Fibroblast of mammary gland (primary cell): ENCODE data around the gene OSBPL5.

Source experiments
- DNase-seq: peaks from one replicate; pipeline ENCODE4 v3.0.0-alpha.2; 2010; ENCODE audit warnings: low read depth
- H3K4me3 ChIP-seq: 2 replicates; pipeline ENCODE4 v1.5.1; 2011; ENCODE audit warnings: low read depth, mild to moderate bottlenecking, low read length, moderate library complexity; ENCODE audit not compliant: control insufficient read depth
- TF ChIP-seq, protein P1 (sequence below): conservative IDR thresholded peaks from 2 replicates; pipeline ENCODE4 v1.5.1; 2011; ENCODE audit warnings: low read depth, low read length, inconsistent platforms; ENCODE audit not compliant: control insufficient read depth, insufficient read depth

The OSBPL5 gene

GRCh38 chr11:3044004-3044403 lies 121.1 kb downstream of the OSBPL5 start:
- no peak overlapping the region for H3K4me3 ChIP-seq
- peak; percentile 62 for DNase-seq
- TF ChIP-seq, protein P1, sequence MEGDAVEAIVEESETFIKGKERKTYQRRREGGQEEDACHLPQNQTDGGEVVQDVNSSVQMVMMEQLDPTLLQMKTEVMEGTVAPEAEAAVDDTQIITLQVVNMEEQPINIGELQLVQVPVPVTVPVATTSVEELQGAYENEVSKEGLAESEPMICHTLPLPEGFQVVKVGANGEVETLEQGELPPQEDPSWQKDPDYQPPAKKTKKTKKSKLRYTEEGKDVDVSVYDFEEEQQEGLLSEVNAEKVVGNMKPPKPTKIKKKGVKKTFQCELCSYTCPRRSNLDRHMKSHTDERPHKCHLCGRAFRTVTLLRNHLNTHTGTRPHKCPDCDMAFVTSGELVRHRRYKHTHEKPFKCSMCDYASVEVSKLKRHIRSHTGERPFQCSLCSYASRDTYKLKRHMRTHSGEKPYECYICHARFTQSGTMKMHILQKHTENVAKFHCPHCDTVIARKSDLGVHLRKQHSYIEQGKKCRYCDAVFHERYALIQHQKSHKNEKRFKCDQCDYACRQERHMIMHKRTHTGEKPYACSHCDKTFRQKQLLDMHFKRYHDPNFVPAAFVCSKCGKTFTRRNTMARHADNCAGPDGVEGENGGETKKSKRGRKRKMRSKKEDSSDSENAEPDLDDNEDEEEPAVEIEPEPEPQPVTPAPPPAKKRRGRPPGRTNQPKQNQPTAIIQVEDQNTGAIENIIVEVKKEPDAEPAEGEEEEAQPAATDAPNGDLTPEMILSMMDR: no peak

DNA sequence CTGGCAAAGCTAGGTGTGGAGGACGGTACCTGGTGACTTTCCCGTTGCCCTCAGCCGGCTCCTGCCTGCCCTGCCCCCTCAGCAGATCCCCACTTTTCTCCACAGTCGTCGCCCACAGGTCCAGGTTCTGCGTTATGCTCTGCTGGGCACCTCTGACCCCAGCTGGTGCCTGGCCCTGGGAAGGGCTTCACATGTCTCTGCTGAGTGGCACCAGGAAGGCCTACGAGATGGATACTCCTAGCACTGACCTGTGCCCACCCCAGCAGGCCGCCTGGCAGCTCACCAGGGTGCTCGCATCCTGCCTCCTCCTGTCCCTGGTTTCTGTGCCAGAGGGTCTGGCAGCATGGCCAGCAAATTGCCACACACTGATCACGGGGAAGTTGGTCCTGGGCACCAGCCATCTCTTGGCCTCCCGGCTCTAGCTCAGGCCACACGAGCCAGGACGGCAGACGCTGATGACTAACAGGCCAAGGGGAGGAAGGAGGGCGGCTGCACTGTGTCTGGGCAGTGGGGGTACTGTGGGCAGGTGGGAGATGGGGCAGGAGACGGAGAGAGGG lies 121.7 kb downstream of the OSBPL5 start:
- TF ChIP-seq, protein P1: no peak
- H3K4me3 ChIP-seq: no peak overlapping the region
- DNase-seq: peak; percentile 74

DNA sequence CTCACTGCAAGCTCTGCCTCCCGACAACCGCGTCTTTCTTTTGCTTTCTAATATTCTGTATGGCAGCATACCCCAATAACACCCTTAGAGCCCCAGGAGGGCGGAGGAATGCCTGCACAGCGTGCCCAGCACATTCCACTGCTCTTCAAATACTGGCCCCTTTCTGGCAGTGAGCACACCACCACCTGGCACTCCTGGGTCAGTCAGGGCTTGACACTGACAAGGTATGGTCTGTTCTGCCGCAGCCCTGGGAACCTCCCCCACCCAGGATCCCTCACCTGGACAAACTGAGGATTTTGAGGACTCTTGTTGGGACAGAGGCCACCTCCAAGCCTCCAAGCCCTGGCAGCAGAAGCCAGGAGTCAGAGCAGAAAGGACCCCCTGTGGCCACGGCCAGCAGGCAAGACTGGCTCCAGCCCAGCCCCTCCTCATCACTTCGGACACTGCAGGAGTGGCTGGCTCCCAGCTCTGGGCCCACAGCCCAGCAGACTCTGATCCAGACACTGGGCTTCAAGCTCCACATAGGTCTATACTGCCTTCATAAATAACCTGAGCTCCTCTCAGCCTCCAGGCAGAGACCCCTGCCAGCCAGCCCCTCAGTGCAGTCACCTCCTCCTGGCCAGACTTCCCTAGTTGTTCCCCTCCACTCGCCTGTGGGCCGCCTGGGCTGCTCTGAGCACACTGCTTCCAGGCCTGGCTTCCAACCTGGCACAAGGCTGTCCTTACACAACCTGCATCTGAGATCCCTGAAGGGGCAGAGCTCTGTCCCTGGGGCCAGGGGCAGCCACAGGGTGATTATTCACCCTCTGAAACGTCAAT lies 122.4 kb downstream of the OSBPL5 start:
- no peak for DNase-seq
- TF ChIP-seq, protein P1: no peak
- no peak overlapping the region for H3K4me3 ChIP-seq

DNA sequence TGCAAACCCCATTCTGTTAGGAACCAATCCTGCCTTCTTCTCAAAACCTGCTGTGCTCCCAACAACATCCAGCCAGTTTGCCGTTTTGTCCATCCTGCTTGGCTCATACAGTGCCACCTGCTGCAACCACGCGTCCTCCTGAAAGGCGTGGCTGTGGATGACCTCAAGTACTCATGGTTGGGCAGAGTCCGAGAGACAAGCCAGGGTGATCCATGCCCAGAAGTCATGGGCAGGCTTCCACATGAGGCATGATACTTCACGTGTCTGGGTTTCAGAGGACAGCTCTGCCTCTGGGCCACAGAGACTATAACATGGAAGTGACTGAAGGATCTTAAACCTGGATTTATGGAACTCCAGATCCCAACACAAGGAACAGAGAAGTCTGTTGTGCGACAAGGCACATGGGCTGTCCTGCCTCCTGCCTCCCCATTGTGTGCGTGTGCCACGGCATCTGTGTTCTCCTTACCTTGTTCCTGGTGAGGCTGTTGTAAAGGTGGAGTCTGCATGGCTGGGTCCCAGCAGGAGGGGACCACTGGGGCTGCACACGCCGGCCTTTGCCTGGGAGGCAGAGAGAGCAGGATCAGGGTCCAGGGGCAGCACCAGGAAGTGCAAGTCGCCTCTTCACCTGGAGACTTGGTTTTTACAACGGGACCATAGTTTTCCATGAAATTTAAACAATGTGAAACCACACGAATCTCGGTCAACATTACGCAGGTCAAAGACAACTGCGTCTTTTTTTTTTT lies 123.2 kb downstream of the OSBPL5 start:
- TF ChIP-seq, protein P1: no peak
- H3K4me3 ChIP-seq: no peak overlapping the region
- DNase-seq: no peak

DNA sequence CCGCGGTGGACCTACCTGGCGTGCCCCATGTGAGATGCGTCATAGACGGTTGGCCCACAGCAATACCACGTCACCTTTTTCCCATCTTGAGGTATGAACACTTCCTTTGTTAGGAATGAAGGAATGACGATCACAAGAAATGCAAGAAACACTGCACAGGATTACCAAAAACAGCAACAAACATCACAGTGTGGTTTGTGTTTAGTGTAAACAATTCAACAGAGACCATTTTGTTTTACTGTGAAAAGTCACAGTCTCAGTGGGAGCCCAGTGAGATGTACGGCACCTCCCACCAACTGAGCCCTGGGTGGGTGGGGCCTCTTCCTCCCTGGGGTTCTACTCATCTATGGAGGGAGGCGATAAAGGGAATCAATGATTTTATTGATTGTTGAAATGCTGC lies 124.2 kb downstream of the OSBPL5 start:
- DNase-seq: no peak
- TF ChIP-seq, protein P1: no peak
- no peak overlapping the region for H3K4me3 ChIP-seq

DNA sequence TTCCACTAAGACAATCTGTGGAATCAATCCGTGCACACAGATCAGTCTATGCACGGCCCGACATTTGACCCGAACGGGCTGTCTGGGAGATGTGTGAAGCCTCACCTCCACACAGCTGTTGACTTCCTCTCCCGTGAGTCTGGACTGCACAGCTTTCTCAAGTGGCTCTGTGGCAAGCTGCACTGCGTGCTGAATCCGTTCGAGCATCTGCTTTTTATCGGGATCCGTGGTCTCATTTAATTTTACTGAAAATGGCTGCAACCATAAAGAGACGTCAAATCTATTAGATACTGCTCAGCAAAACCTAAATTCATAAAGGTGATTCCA lies 127.2 kb downstream of the OSBPL5 start:
- TF ChIP-seq, protein P1: no peak
- no peak overlapping the region for H3K4me3 ChIP-seq
- DNase-seq: no peak
